ENCODE measurements around the gene GRM4.
"Not testable (repeated sequence)": the region's sequence is repeated elsewhere in the genome, so short reads cannot be mapped to it uniquely, and the experiment has no call there.

Gene GRM4

DNA sequence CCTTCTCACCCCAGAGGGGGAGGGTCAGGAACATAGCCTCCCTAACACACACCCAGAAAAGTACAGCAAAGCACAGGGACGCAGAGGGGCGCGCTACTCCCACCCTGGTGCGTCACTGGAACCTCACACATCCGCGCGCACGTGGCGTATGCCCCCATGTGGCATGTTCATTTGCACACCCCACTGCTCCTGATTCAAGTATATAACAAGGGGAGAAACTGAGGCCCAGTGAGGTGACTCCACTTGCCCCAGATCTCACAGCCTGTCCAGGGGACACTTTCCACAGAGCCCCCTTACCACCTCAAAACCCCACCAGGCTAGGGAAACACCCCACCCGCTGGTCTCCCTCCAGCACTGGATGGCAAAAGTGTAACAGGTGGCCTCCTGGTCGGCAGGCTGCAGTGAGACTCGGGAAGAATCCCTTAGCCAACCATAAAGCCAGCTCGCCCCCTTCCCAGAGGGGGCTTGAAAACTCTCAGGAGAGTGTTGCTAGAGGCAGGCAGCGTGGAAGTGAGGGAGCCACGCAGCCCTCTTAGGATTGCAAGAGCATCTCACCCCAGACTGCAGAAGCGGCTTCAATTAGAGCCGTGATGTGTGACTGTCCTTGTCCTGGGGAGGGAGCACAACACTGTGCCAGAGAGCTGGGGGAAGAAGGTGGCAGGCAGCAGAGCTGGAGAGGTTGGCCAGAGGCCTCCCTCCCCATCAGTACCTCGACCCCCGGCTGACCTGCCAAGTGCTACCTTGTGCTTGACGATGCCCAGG is at the start of gene GRM4:
TSS of gene GRM4 (minus strand) at position 67 of the 762 bp plus-strand sequence. CDS start 12,591 bp downstream, outside the sequence.
- TF ChIP-seq, protein P1, sequence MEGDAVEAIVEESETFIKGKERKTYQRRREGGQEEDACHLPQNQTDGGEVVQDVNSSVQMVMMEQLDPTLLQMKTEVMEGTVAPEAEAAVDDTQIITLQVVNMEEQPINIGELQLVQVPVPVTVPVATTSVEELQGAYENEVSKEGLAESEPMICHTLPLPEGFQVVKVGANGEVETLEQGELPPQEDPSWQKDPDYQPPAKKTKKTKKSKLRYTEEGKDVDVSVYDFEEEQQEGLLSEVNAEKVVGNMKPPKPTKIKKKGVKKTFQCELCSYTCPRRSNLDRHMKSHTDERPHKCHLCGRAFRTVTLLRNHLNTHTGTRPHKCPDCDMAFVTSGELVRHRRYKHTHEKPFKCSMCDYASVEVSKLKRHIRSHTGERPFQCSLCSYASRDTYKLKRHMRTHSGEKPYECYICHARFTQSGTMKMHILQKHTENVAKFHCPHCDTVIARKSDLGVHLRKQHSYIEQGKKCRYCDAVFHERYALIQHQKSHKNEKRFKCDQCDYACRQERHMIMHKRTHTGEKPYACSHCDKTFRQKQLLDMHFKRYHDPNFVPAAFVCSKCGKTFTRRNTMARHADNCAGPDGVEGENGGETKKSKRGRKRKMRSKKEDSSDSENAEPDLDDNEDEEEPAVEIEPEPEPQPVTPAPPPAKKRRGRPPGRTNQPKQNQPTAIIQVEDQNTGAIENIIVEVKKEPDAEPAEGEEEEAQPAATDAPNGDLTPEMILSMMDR (conservative IDR thresholded peaks at IDR 0.05), result no peak
- peak within 1 kb of the TSS; percentile 58 for H3K27ac ChIP-seq

DNA sequence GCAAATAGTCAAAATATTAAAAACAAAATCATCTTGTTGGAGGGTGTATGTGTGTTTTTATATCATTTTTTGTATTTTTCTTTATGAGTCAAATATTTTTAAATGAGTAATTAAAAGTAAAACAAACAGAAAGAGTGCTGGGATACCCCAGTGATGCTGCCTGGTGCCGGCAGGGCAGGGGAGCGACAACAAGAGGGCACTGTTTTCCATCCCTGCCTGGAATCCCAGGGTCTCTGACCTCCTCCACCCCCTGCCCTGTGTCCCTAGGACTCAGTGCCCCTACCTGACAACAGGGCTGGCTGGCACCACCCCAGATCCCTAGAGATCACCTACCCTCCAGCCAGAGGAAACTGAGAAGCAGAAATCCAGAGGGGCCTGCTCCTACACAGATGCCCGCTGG is 48.9 kb upstream of the GRM4 start:
- TF ChIP-seq, protein P1 (conservative IDR thresholded peaks at IDR 0.05), result peak; percentile 26; the same call in 1 of the 2 replicates
- H3K27ac ChIP-seq, result no peak overlapping the region

DNA sequence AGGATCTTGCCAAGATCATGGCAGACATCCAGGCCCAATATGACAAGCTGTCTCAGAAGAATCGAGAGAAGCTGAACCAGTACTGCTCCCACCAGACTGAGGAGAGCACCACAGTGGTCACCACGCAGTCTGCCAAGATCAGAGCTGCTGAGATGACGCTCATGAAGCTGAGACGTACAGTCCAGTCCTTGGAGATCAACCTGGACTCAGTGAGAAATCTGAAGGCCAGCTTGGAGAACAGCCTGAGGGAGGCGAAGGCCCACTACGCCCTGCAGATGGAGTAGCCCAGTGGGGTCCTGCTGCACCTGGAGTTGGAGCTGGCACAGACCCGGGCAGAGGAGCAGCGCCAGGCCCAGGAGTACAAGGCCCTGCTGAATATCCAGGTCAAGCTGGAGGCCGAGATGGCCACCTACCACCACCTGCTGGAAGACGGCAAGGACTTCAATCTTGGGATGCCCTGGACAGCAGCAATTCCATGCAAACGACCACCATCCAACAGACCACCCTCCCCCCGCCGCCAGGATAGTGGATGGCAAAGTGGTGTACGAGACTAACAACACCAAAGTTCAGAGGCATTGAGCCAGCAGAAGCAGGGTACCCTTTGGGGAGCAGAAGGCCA is 44.7 kb upstream of the GRM4 start:
- TF ChIP-seq, protein P1 (conservative IDR thresholded peaks at IDR 0.05), result peak; percentile 25; the same call in 1 of the 2 replicates
- H3K27ac ChIP-seq, result no peak overlapping the region

DNA sequence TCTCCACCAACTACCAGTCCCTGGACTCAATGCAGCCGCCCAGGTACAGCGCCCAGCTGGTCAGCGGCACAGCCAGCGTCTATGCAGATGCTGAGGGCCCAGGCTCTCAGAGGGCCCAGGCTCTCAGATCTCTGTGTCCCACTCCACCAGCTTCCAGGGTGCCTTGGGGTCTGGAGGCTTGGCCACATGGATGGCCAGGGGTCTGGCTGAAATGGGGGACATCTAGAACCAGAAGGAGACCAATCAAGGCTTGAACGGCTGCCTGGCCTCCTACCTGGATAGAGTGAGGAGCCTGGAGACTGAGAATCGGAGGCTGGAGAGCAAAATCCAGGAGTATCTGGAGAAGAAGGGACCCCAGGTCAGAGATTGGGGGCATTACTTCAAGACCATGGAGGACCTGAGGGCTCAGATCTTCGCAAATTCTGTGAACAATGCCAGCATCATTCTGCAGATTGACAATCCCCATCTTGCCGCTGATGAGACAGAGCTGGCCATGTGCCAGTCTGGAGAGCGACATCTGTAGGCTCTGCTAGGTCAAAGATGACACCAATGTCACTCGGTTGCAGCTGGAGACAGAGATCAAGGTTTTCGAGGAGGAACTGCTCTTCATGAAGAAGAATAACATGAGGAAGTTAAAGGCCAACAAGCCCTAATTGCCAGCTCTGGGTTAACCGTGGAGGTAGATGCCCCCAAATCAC is 44.1 kb upstream of the GRM4 start:
- no peak overlapping the region for H3K27ac ChIP-seq

DNA sequence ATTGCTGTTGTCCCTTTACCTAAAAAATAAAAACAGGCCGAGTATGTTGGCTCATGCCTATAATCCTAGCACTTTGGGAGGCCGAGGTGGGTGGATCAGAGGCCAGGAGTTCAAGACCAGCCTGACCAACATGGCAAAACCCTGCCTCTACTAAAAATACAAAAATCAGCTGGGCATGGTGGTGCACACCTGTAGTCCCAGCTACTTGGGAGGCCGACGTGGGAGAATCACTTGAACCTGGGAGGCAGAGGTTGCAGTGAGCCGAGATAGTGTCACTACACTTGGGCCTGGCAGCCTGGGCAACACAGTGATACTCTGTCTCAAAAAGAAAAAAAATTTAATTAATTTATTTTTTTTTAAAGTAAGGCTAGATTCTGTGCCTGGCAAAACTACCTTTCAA is 38.8 kb upstream of the GRM4 start:
- H3K27ac ChIP-seq, result not testable (repeated sequence)

More for the DNA sequence above, 44.1 kb upstream of the GRM4 start:
- TF ChIP-seq, protein P1 (conservative IDR thresholded peaks at IDR 0.05), result no peak

DNA sequence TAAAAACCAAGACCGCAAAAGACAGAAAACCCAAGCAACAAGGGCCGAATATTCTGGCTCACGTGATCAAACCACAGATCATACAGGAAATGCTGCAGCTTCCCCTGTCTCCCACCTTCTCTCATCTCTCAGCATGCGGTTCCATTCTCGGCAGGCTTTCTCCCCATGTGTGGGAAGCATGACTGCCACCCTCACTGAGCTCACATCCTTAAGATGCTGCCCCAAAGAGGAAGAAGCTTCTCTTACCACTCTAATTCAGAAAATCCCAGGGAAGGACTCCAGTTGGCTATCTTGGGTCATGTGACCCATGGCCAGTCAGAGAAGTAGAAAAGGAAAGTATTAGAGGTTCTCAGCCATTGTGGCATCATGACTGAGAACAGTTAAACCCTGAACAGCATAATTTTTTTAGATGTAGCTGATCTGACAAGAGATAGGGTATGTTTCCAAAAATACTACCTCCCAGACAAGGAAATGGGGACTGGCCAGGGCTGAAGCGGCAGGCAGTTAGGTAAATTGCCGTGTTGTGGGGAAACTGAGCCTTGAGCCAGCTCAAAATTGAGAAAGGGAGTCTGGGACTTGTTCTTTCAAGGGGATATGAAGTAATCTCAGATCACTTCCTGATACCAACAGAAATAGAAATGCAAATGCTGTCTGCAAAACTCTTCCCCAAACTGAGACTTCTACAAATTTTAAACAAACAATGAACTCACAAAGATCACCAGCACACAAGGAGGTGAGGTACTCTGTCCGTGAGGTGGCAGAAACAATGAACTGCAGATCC is 37.1 kb upstream of the GRM4 start:
- TF ChIP-seq, protein P1 (conservative IDR thresholded peaks at IDR 0.05), result no peak
- H3K27ac ChIP-seq, result no peak overlapping the region

DNA sequence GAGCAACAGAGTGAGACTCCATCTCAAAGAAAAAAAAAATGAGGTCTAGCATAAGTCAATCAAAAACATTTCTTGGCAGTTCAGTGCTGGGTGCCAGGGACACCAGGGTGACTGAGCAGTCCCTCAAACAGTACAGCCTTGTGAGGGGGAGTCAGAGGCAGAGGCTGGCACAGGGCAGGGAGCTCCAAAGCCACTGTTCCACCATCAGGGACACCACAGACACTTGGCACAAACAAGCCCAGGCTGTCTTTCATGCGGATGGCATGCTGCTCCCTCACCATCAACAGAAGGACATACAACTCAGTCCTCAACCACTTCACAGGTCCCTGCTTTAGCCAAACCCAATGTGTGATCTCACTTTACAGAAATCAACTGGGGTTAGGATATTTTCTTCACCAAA is 36.0 kb upstream of the GRM4 start:
- TF ChIP-seq, protein P1 (conservative IDR thresholded peaks at IDR 0.05), result no peak
- no peak overlapping the region for H3K27ac ChIP-seq
